Fibroblast of lung (primary cell): ENCODE measurements around the gene CPN2. TPM values are rescaled to one million over a fixed set of nuclear protein-coding genes. Genes with fewer than 3 reads are reported as not detected.

Source experiments
- DNase-seq, 2 donors: peaks; one replicate each; pipeline versions ENCODE4 v3.0.0 to v3.0.0-alpha.2; 2010; ENCODE audit warnings: low read depth in 2 of 2
- H2AFZ ChIP-seq: 2 replicates; pipeline ENCODE4 v1.5.1; 2012; ENCODE audit warnings: low read length, control low read depth, inconsistent platforms
- H3K27ac ChIP-seq: 2 replicates; pipeline ENCODE4 v1.5.1; 2011; ENCODE audit warnings: low read length, control low read depth; ENCODE audit not compliant: insufficient read depth
- H3K27me3 ChIP-seq: 2 replicates; pipeline ENCODE4 v1.5.1; 2011; ENCODE audit warnings: mild to moderate bottlenecking, low read length; ENCODE audit not compliant: control insufficient read depth, insufficient read depth
- H3K36me3 ChIP-seq: 2 replicates; pipeline ENCODE4 v1.5.1; 2011; ENCODE audit warnings: low read length; ENCODE audit not compliant: control insufficient read depth, insufficient read depth
- H3K4me1 ChIP-seq: 2 replicates; pipeline ENCODE4 v1.5.1; 2011; ENCODE audit warnings: low read length; ENCODE audit not compliant: control insufficient read depth, insufficient read depth; ENCODE audit errors: extremely low read depth
- H3K4me2 ChIP-seq: 2 replicates; pipeline ENCODE4 v1.5.1; 2011; ENCODE audit warnings: low read length, control low read depth; ENCODE audit not compliant: insufficient read depth; ENCODE audit errors: extremely low read depth
- H3K4me3 ChIP-seq, 4 experiments: fragments of 200-600 bp in 1 of 4; sonication (generic) in 1 of 4; replicated peaks in 1 of 4; 2 replicates each; pipeline ENCODE4 v1.5.1; 2011 to 2016; ENCODE audit warnings: low read length in 4 of 4, low read depth in 3 of 4, mild to moderate bottlenecking in 3 of 4, control low read depth in 2 of 4, inconsistent platforms in 1 of 4, mixed read lengths in 1 of 4; ENCODE audit not compliant: insufficient read depth in 1 of 4; ENCODE audit errors: control extremely low read depth in 1 of 4
- H3K79me2 ChIP-seq: 2 replicates; pipeline ENCODE4 v1.5.1; 2012; ENCODE audit warnings: mild to moderate bottlenecking, low read length, inconsistent platforms; ENCODE audit not compliant: control insufficient read depth, insufficient read depth
- H3K9ac ChIP-seq: 2 replicates; pipeline ENCODE4 v1.5.1; 2011; ENCODE audit warnings: mild to moderate bottlenecking, low read length, control low read depth; ENCODE audit not compliant: insufficient read depth
- H3K9me3 ChIP-seq: 2 replicates; pipeline ENCODE4 v1.5.1; 2012; ENCODE audit warnings: low read depth, low read length; ENCODE audit not compliant: control insufficient read depth, insufficient read depth
- H4K20me1 ChIP-seq: 2 replicates; pipeline ENCODE4 v1.5.1; 2011; ENCODE audit warnings: low read length; ENCODE audit not compliant: control insufficient read depth, insufficient read depth; ENCODE audit errors: extremely low read depth
- CTCF ChIP-seq, 2 donors: IDR thresholded peaks in 1 of 2; conservative IDR thresholded peaks in 1 of 2; 1 replicate in 1 of 2; 2 replicates in 1 of 2; pipeline ENCODE4 v1.5.1; 2011 to 2012; ENCODE audit warnings: low read length in 2 of 2, control low read depth in 1 of 2, inconsistent platforms in 1 of 2, low read depth in 1 of 2, mild to moderate bottlenecking in 1 of 2
- EZH2 ChIP-seq: IDR thresholded peaks from 2 replicates; pipeline ENCODE4 v1.5.1; 2012; ENCODE audit warnings: low read length, control low read depth, mild to moderate bottlenecking; ENCODE audit errors: missing control alignments
- polyA plus RNA-seq, 2 donors: library from polyadenylated mRNA; depleted of rRNA in 1 of 2; stranded (reverse) in 1 of 2; unstranded in 1 of 2; fragments of >200 nt; gene quantifications; 2 replicates each; pipeline ENCODE4 v1.2.1, GENCODE V29; 2011 to 2012; ENCODE audit warnings: missing spikeins in 1 of 2
- total RNA-seq: library from RNA; depleted of rRNA; stranded (reverse); fragments of >200 nt; gene quantifications from 2 replicates; pipeline ENCODE4 v1.2.1, GENCODE V29; 2014

The CPN2 gene
- total and polyA plus RNA-seq, 2 donors (not counting 1 experiment from before 2014, with no cell fraction given), result not detected

GRCh38 chr3:194301730-194302129 is 49.4 kb downstream of the CPN2 start:
- Histone ChIP-seq H2AFZ (no peak overlapping the region), H3K4me1 (no peaks in the 10 kb centered on the region), H3K4me3 (no peak overlapping the region), H3K4me2 (no peak overlapping the region), H3K9ac (no peak overlapping the region), H4K20me1 (no peaks in the 10 kb centered on the region), H3K9me3 (no peaks in the 10 kb centered on the region), H3K27me3 (peaks cover 5% of the 10 kb centered on the region), H3K36me3 (no peaks in the 10 kb centered on the region), H3K79me2 (no peaks in the 10 kb centered on the region), H3K27ac (no peak overlapping the region)
- no peak for DNase-seq
- TF ChIP-seq EZH2, result no peak
- TF ChIP-seq CTCF (conservative IDR thresholded peaks at IDR 0.05 in 1 of 2, IDR thresholded peaks at IDR 0.05 in 1 of 2; ENCODE audit: low read depth in 1 of 2, low read length in 2 of 2), result no peak

- no peak overlapping the region for H3K9ac ChIP-seq
- H3K27me3 ChIP-seq, result peaks cover 5% of the 10 kb centered on the region
- no peaks in the 10 kb centered on the region for H4K20me1 ChIP-seq
- H3K79me2 ChIP-seq, result no peaks in the 10 kb centered on the region
- H2AFZ ChIP-seq, result no peak overlapping the region
- no peaks in the 10 kb centered on the region for H3K36me3 ChIP-seq
- no peak overlapping the region for H3K4me2 ChIP-seq
- no peak overlapping the region for H3K27ac ChIP-seq
- H3K9me3 ChIP-seq, result no peaks in the 10 kb centered on the region
- no peak overlapping the region for H3K4me3 ChIP-seq
- TF ChIP-seq CTCF (conservative IDR thresholded peaks at IDR 0.05 in 1 of 2, IDR thresholded peaks at IDR 0.05 in 1 of 2; ENCODE audit: low read depth in 1 of 2, low read length in 2 of 2) (no peak), EZH2 (no peak)
- DNase-seq, result no peak
- H3K4me1 ChIP-seq, result no peaks in the 10 kb centered on the region
These were observed 50.2 kb downstream of the CPN2 start for GRCh38 chr3:194300936-194301335.

- H4K20me1 ChIP-seq, result no peaks in the 10 kb centered on the region
- H3K4me2 ChIP-seq, result no peak overlapping the region
- no peak overlapping the region for H3K4me3 ChIP-seq
- H3K36me3 ChIP-seq, result no peaks in the 10 kb centered on the region
- H3K27ac ChIP-seq, result no peak overlapping the region
- H2AFZ ChIP-seq, result no peak overlapping the region
- H3K9ac ChIP-seq, result no peak overlapping the region
- no peaks in the 10 kb centered on the region for H3K4me1 ChIP-seq
- peaks cover 5% of the 10 kb centered on the region for H3K27me3 ChIP-seq
- TF ChIP-seq CTCF (conservative IDR thresholded peaks at IDR 0.05 in 1 of 2, IDR thresholded peaks at IDR 0.05 in 1 of 2; ENCODE audit: low read depth in 1 of 2, low read length in 2 of 2) (peak in 1 of 2 donors; percentile 29), EZH2 (no peak)
- no peaks in the 10 kb centered on the region for H3K9me3 ChIP-seq
- DNase-seq, result peak; percentile 79 to 81
- H3K79me2 ChIP-seq, result no peaks in the 10 kb centered on the region
These were observed 50.8 kb downstream of the CPN2 start for GRCh38 chr3:194300382-194300758.
